Muscle layer of duodenum (tissue), 2 donors: Measurements from ENCODE around the gene CCS.

Experiments
- H3K27ac ChIP-seq: one replicate; pipeline ENCODE4 v1.7.0; 2013; ENCODE audit warnings: mild to moderate bottlenecking, low read length
- H3K27me3 ChIP-seq: one replicate; pipeline ENCODE4 v1.7.0; 2013; ENCODE audit warnings: low read depth, mild to moderate bottlenecking, control low read depth, low read length
- H3K36me3 ChIP-seq, 2 donors: one replicate each; pipeline ENCODE4 v1.7.0; 2013; ENCODE audit warnings: low read length in 2 of 2, control low read depth in 1 of 2, mild to moderate bottlenecking in 1 of 2; ENCODE audit not compliant: insufficient read depth in 2 of 2, control insufficient read depth in 1 of 2
- H3K4me1 ChIP-seq, 2 donors: one replicate each; pipeline ENCODE4 v1.7.0; 2013; ENCODE audit warnings: low read length in 2 of 2, mild to moderate bottlenecking in 2 of 2, control low read depth in 1 of 2, moderate library complexity in 1 of 2; ENCODE audit not compliant: insufficient read depth in 2 of 2, control insufficient read depth in 1 of 2
- H3K4me3 ChIP-seq, 2 donors: one replicate each; pipeline ENCODE4 v1.7.0; 2013; ENCODE audit warnings: low read length in 2 of 2, low read depth in 1 of 2, mild to moderate bottlenecking in 1 of 2
- H3K9me3 ChIP-seq, 2 donors: one replicate each; pipeline ENCODE4 v1.7.0; 2013; ENCODE audit warnings: low read length in 2 of 2, control low read depth in 1 of 2, mild to moderate bottlenecking in 1 of 2; ENCODE audit not compliant: control insufficient read depth in 1 of 2
- donor health status: healthy.

Gene CCS

GRCh38 chr11:66549696-66550095 is 43.3 kb upstream of the CCS start:
- Histone ChIP-seq H3K27me3 (no peaks in the 10 kb centered on the region), H3K27ac (no peak overlapping the region), H3K9me3 (no peaks in the 10 kb centered on the region), H3K4me1 (peaks cover 0 to 16% of the 10 kb centered on the region in 2 donors), H3K4me3 (no peak overlapping the region), H3K36me3 (no peaks in the 10 kb centered on the region)

- no peak overlapping the region for H3K27ac ChIP-seq
- no peak overlapping the region for H3K4me3 ChIP-seq
- H3K36me3 ChIP-seq: no peaks in the 10 kb centered on the region
- H3K27me3 ChIP-seq: no peaks in the 10 kb centered on the region
- H3K4me1 ChIP-seq: peaks cover 0 to 5% of the 10 kb centered on the region in 2 donors
- H3K9me3 ChIP-seq: no peaks in the 10 kb centered on the region
Measured at GRCh38 chr11:66550887-66551286, 42.1 kb upstream of the CCS start.

- no peak overlapping the region for H3K27ac ChIP-seq
- H3K9me3 ChIP-seq: no peaks in the 10 kb centered on the region
- no peaks in the 10 kb centered on the region for H3K36me3 ChIP-seq
- H3K27me3 ChIP-seq: no peaks in the 10 kb centered on the region
- H3K4me1 ChIP-seq: peaks cover 0 to 9% of the 10 kb centered on the region in 2 donors
- no peak overlapping the region for H3K4me3 ChIP-seq
Measured at GRCh38 chr11:66554602-66555001, 38.4 kb upstream of the CCS start.

- no peaks in the 10 kb centered on the region for H3K27me3 ChIP-seq
- peaks cover 0 to 9% of the 10 kb centered on the region in 2 donors for H3K4me1 ChIP-seq
- no peak overlapping the region for H3K27ac ChIP-seq
- H3K9me3 ChIP-seq: no peaks in the 10 kb centered on the region
- no peak overlapping the region for H3K4me3 ChIP-seq
- no peaks in the 10 kb centered on the region for H3K36me3 ChIP-seq
Measured at GRCh38 chr11:66555416-66555815, 37.6 kb upstream of the CCS start.

GRCh38 chr11:66556086-66556485 is 36.9 kb upstream of the CCS start:
- Histone ChIP-seq H3K36me3 (no peaks in the 10 kb centered on the region), H3K4me3 (no peak overlapping the region), H3K9me3 (no peaks in the 10 kb centered on the region), H3K27me3 (no peaks in the 10 kb centered on the region), H3K4me1 (peaks cover 0 to 9% of the 10 kb centered on the region in 2 donors), H3K27ac (no peak overlapping the region)

GRCh38 chr11:66557733-66558326 is 35.2 kb upstream of the CCS start:
- Histone ChIP-seq H3K27me3 (no peaks in the 10 kb centered on the region), H3K4me1 (peaks cover 0 to 9% of the 10 kb centered on the region in 2 donors), H3K36me3 (peaks cover 0 to 4% of the 10 kb centered on the region in 2 donors), H3K4me3 (no peak overlapping the region), H3K9me3 (no peaks in the 10 kb centered on the region), H3K27ac (no peak overlapping the region)

- Histone ChIP-seq H3K27me3 (no peaks in the 10 kb centered on the region), H3K36me3 (peaks cover 4 to 10% of the 10 kb centered on the region in 2 donors), H3K4me1 (peaks cover 0 to 9% of the 10 kb centered on the region in 2 donors), H3K27ac (no peak overlapping the region), H3K9me3 (no peaks in the 10 kb centered on the region), H3K4me3 (peak overlapping the region in 1 of 2 donors; percentile 15)
Measured at GRCh38 chr11:66559142-66559865, 33.7 kb upstream of the CCS start.

- no peaks in the 10 kb centered on the region for H3K9me3 ChIP-seq
- H3K36me3 ChIP-seq: peaks cover 4 to 17% of the 10 kb centered on the region in 2 donors
- H3K4me3 ChIP-seq: no peak overlapping the region
Measured at GRCh38 chr11:66559866-66560676, 32.9 kb upstream of the CCS start.

GRCh38 chr11:66561178-66561974 is 31.6 kb upstream of the CCS start:
- Histone ChIP-seq H3K4me1 (peaks cover 0 to 9% of the 10 kb centered on the region in 2 donors), H3K4me3 (no peak overlapping the region), H3K9me3 (no peaks in the 10 kb centered on the region), H3K27ac (no peak overlapping the region), H3K36me3 (peaks cover 4 to 27% of the 10 kb centered on the region in 2 donors), H3K27me3 (no peaks in the 10 kb centered on the region)

More at GRCh38 chr11:66559866-66560676, 32.9 kb upstream of the CCS start:
- peaks cover 0 to 9% of the 10 kb centered on the region in 2 donors for H3K4me1 ChIP-seq
- H3K27ac ChIP-seq: no peak overlapping the region
- no peaks in the 10 kb centered on the region for H3K27me3 ChIP-seq

GRCh38 chr11:66561975-66562248 is 31.1 kb upstream of the CCS start:
- no peaks in the 10 kb centered on the region for H3K9me3 ChIP-seq
- H3K4me3 ChIP-seq: no peak overlapping the region
- H3K27me3 ChIP-seq: no peaks in the 10 kb centered on the region
- peaks cover 4 to 27% of the 10 kb centered on the region in 2 donors for H3K36me3 ChIP-seq
- peaks cover 0 to 9% of the 10 kb centered on the region in 2 donors for H3K4me1 ChIP-seq
- no peak overlapping the region for H3K27ac ChIP-seq

- H3K4me3 ChIP-seq: no peak overlapping the region
- no peaks in the 10 kb centered on the region for H3K27me3 ChIP-seq
- no peak overlapping the region for H3K27ac ChIP-seq
- H3K36me3 ChIP-seq: peaks cover 4 to 27% of the 10 kb centered on the region in 2 donors
- no peaks in the 10 kb centered on the region for H3K9me3 ChIP-seq
- peaks cover 0 to 9% of the 10 kb centered on the region in 2 donors for H3K4me1 ChIP-seq
Measured at GRCh38 chr11:66562275-66562674, 30.7 kb upstream of the CCS start.
